NCI-H345 (cell line): ENCODE data around the gene RPS15.
"Not testable (repeated sequence)": the region's sequence is repeated elsewhere in the genome, so short reads cannot be mapped to it uniquely, and the experiment has no call there.

Experiments
- DNase-seq: peaks from one replicate; lab custom pipeline; 2025; lab: John Stamatoyannopoulos, UW

The RPS15 gene

GRCh38 chr19:1402411-1403070, 35.7 kb upstream of the RPS15 start:
- DNase-seq = no peak

GRCh38 chr19:1406774-1407527, 31.2 kb upstream of the RPS15 start:
- DNase-seq = peak; percentile 99

- no peak for DNase-seq
Observed at GRCh38 chr19:1407528-1408299, 30.5 kb upstream of the RPS15 start, which contains the start of gene DAZAP1. DAZAP1 (plus strand) TSS chr19:1407586; CDS start chr19:1407774, 188 bp downstream.

- no peak for DNase-seq
Observed at GRCh38 chr19:1408300-1409203, 29.6 kb upstream of the RPS15 start.

GRCh38 chr19:1409204-1410005, 28.8 kb upstream of the RPS15 start:
- no peak for DNase-seq

GRCh38 chr19:1410136-1410786, 27.9 kb upstream of the RPS15 start:
- no peak for DNase-seq

GRCh38 chr19:1410789-1411188, 27.4 kb upstream of the RPS15 start:
- DNase-seq = no peak

- no peak for DNase-seq
Observed at GRCh38 chr19:1411255-1412191, 26.7 kb upstream of the RPS15 start.

- DNase-seq = no peak
Observed at GRCh38 chr19:1412323-1412923, 25.8 kb upstream of the RPS15 start.

- no peak for DNase-seq
Observed at GRCh38 chr19:1412995-1413800, 25.0 kb upstream of the RPS15 start.

- DNase-seq = no peak
Observed at GRCh38 chr19:1416014-1416841, 22.0 kb upstream of the RPS15 start.

GRCh38 chr19:1417145-1417544, 21.1 kb upstream of the RPS15 start:
- no peak for DNase-seq

- DNase-seq = no peak
Observed at GRCh38 chr19:1417681-1418495, 20.3 kb upstream of the RPS15 start.

GRCh38 chr19:1418496-1418775, 19.8 kb upstream of the RPS15 start:
- no peak for DNase-seq

GRCh38 chr19:1418951-1419738, 19.1 kb upstream of the RPS15 start:
- DNase-seq = no peak

- DNase-seq = not testable (repeated sequence)
Observed at GRCh38 chr19:1420085-1420484, 18.1 kb upstream of the RPS15 start.
